GM21619 (cell line): Measurements from ENCODE around the gene USH2A.

Experiments used
- ATAC-seq: cut with Tn5 transposase; IDR thresholded peaks from one replicate; pipeline ENCODE4 v1.9.1; 2021; ENCODE audit not compliant: unreplicated experiment

USH2A gene

DNA sequence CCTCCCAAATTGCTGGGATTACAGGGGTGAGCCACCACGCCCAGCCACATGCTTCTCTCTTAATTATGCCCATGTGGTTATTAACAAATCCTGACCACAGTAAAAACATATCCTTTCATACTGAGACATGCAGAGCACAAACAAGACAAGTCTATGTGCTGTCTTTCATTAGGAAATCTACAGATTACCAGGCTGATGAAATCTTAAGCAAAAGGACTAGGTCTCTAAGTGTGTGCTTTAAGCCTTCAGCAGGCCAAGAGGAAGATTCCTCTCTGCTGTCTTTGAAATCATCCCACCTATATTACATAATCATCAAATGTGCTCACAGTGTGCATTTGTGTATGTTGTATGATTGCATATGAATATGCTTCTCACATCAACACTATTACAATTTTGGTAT lies 436.8 kb downstream of the USH2A start:
- no peak for ATAC-seq

DNA sequence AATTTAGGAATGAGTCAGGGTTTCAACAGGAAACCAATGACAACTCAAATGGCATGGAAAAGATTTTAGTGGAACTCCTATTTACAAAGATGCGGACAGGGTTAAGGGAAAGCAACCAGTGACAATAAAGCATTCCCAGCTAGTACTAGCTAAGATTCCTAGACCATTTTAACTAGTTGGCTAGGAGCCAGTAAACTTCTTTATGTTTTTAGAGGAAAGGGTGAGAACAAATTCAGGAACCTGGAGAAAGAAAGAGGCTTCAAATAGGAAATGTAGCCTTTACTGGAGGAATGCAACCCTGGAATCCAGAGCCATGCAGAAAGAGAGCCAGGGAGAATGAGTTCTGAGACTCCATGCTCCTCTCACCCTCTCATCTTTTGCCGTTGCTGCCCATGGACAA lies 439.6 kb downstream of the USH2A start:
- no peak for ATAC-seq

DNA sequence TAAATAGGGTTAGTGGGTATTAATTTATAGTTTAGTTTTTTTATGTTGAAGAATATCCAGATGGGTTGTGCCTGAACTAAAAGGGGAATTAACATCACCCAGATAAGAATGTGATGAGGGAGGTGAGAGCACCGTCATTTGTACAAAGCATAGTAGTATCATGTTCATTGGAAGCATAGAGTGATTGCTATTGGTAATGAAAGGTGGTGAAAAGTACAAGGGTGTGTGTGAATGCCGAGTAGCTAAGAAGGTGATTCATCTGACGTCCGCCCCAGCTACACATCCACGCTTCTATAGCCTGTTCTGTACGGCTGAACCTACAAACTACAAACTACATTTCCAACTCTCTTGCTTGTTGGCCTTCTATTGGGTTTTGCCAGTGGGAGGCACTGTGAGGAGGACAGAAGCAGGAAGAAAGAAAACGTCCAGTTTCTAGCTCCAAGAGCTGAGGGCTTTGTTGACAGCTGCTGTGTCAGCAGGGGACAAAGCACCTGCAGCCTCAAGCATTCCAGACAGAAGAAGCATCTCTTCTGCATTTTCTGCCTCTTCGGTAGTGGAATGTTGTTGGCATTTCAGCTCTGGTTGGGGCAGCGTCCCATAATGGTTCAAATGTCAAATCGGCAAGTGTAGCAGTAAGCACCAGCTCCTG lies 451.3 kb downstream of the USH2A start:
- no peak for ATAC-seq

DNA sequence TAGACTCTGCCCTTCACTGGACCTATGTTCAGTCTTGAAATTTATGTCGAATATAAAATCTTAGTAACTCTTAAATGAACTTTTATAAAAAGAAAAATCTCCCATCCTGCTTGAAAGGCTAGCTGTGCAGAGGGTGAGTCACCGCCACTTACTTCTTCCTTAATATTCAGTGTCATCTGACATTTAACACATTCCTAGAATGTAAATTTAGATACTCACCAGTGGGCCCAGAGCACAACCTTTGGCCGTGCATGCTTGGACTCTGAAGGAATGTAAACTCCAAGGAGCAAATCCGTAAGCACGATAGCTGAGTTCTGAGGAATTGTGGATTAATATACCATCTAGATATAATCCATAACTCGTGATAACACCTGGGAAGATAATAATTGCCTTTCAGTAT lies 452.8 kb downstream of the USH2A start:
- no peak for ATAC-seq

DNA sequence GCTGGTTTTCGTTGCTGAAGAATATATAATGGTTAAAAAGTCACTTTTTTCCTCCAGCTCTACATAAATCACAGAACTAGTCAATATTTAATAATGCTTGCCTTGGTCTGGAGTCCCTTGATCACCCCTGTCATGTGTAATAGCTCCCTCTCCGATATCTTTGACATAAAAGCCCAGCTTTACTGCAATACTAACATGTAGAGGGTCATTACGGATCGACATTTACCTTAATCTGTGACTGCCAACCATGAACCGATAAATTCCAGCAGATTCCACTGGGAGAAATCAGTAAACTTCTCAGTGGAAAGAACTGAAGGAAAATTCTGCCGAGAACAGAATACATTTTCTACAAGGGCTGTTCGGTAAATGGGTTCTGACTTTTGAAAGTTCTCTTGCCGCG lies 459.6 kb downstream of the USH2A start:
- ATAC-seq: no peak

DNA sequence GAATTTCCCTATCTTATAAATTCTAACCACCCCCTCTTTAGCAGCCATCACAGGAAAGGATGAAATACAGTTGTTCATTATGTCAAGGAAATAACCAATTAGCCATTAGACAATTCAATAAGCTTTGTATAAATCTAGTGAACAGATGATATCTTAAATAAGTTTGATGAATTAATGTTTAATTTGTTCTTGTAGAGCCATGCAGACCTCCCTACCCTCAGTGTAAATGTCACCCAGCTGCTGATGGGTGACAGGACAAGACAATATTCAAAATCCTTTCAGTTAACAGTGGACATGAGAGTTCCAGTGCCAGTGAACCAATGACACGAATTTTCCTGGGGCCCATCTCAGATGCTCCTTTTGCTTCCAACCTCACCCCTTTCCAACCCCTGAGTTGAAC lies 460.2 kb downstream of the USH2A start:
- ATAC-seq: no peak

DNA sequence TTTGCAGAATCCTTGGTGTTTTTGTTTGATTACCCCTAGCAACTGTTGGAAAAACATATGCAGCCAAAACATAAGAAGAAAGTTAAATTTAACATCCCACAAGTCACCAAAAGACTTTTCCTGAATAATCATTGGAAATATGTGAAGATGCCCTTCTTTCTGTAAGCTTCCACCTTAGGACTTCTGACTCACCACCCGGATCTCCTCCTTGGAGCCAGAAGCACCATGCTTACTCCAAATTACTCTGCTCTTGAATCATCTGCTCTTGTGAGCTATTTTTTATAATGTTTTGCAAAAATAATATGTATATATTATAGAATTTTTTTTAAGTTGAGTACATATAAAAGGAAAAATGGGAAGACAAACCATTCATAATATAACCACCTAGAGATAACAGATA lies 464.4 kb downstream of the USH2A start:
- no peak for ATAC-seq

DNA sequence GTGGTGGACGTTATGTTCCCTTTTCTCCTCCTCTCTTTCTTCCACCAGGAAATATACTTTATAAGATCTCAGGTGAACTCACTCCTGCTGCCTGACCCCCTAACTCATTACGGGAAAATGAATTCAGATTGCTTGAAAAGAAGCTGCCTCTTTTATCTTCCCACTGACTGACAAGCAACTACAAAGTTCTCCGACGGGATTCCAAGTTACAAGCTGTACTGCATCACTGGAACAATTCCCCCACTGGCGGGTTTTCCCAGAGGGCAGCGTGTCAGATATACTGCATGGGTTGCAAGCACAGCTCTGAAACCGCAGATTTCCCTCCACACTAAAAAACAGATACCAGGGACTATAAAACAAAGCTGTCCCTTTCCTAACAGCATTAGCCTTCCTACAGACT lies 465.6 kb downstream of the USH2A start:
- ATAC-seq: no peak

DNA sequence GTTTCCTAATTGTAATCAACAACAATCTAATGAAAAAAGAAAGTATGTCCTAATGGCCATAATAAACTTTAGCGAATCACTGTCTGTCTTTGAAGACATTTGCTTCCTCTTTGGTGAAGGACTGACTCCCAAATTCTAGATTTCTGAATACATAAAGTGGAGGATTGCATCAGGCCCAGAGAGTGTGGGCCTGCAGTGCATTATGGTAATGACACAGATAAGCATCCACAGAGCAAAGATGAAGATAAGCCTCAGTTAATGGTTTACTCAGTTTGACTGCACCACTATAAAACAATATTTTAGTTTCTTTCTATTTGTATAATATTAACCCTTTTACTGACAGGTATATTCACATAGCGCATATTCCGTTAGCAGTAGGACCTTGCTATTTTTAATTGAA lies 490.7 kb downstream of the USH2A start:
- no peak for ATAC-seq

DNA sequence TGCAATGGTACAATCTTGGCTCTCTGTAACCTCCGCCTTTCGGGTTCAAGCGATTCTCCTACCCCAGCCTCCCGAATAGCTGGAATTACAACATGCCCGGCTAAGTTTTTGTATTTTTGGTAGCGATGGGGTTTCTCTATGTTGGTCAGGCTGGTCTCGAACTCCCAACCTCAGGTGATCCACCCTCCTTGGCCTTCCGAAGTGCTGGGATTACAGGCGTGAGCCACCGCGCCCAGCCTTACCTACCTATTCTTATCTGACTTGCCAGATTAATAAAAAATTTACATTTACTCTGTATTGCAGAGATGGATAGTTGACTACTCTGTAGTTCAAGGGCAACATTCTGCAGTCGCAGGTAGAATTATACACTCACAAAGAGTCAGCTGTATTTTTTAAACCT lies 496.6 kb downstream of the USH2A start:
- ATAC-seq: no peak

DNA sequence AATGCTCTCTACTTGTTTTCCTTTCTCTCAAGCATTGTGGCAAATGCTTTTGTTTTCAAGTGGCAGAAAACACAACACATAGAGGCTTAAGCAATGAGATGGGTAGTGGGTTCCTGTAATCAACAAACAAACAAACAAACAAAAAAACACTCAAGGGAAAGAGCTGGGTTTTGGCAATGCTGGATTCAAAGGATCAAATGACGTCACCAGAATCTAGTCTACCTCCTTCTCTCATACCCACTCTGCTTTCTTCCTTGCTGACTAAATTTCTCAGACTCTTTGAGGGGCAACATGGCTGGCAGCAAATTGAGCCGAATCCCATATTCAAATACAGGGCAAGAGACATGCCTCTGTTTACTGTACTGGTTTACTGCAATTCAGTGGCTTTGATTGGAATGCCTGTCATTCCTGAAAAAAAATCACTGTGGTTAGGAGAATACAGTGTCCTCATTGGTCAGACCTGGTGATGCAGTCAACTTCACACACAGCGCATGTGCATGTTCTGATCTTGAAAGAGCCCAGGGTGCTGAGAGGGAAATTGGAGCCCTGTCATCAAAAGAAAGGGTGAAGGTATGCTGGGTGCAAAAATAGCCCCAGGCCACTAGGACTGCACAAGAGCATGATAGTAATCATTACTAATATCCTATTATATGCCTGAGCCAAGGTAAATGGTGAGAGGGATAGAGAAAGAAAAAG lies 500.0 kb downstream of the USH2A start:
- no peak for ATAC-seq

DNA sequence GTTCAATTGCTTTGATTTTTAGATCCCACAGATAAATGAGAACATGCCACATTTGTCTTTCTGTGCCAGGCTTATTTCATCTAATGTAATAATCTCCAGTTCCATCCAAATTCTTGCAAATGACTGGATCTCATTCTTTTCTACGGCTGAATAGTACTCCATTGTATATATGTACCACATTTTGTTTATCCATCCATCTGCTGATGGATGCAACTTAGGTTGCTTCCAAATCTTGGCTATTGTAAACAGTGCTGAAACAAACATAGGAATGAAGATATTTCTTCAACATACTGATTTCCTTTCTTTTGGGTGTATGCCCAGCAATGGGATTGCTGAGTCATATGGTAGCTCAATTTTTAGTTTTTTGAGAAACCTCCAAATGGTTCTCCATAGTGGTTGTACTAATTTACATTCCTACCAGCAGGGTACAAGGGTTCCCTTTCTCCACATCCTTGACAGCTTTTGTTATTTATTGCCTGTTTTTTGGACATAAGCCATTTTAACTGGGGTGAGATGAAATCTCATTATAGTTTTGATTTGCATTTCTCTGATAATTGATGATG lies 511.8 kb downstream of the USH2A start:
- ATAC-seq: no peak

DNA sequence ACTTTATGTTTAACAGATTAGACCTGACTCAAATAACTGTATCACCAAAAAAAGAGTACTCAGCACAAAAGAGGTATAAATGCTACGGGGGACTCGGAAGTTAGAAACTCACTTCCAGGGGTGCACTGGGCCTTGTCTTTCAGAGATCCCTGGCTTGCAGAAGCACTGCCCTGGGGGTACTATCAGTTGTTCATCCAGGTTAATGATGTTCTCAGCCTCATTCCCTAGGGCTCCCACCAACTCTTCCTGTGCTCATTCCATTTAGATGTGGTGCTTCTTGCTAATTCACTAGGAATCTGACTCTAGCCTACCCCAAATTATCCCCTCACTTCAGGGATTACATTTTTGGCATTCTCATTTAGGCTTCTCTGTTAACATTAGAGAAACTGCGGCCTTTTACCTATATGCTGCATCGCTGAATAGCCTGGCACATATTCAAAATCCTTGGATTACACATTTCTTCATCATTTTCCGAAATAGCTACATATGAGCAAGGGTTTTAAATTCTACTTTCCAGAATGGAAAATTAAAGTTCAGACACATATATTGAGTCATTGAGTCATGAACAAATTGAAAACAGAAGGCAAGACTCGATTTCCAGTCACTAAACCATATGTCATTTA lies 517.6 kb downstream of the USH2A start:
- no peak for ATAC-seq

DNA sequence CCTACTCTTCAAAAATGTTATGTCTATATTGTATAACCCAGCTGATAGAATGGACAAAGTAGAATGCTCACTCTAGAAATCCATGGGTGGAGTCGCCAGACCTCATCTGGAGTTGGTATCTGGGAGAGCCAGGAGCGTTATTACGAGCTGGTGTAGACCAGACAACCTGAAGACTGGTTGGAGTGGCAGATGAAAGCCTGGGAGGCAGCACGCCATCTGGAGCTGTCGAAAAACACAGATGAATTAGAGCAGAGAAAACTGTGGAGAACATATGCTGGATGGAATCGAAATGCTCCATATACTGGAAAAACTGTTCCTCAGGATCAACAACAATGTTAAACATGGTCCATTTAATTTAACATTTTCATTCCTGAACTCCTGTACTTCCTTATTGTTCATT lies 522.6 kb downstream of the USH2A start:
- ATAC-seq: no peak

DNA sequence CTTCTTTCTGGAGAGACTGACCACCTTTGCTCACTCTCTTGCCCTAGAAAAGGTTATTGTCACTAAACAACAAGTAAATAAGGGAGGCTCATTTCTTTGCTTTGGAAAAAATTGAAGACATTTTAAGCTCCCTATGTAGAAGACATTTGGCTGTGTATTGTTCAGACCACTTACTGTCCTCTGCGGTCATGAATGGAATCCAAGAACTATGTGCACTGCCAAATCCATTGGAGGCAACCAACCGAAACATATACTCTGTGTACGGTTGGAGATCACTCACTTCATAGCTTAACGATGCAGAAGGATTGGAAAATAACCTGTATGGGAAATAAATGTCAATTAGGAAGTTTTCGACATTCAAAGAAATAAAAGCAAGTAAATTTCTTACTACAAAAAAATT lies 523.3 kb downstream of the USH2A start:
- no peak for ATAC-seq

DNA sequence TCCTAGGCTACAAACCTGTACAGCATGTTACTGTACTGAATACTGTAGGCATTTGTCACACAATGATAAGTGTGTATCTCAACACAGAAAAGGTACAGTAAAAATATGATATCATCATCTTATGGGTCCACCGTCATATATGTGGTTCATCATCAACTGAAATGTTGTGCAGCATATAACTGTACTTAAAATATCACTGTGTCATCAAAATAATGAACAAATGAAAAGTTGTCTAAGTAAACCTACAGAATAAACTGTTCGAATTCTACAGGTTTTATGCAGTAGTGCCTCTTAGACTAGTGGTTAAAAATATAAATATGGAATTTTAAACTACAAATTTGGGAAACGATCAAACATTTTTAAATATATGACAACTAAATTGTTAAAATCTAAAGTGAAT lies 527.4 kb downstream of the USH2A start:
- no peak for ATAC-seq

DNA sequence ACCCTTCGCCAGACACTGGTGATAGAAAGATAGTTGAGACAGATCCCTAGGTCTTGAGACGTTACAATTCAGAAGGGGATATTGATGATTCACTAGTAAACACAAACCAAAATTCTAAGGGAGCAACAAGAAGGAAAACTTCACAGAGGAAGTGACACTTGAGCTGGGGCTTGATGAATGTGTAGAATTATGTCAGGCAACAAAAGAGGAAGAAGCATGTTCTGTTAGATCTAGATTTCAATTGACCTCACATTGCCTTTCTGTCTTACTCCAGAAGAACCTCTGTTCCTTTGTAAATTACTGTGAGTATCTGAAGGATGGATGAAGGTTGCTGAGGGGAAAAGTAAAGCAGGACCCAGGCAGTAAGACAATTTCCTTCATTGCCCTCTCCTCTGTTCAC lies 528.0 kb downstream of the USH2A start:
- ATAC-seq: no peak

DNA sequence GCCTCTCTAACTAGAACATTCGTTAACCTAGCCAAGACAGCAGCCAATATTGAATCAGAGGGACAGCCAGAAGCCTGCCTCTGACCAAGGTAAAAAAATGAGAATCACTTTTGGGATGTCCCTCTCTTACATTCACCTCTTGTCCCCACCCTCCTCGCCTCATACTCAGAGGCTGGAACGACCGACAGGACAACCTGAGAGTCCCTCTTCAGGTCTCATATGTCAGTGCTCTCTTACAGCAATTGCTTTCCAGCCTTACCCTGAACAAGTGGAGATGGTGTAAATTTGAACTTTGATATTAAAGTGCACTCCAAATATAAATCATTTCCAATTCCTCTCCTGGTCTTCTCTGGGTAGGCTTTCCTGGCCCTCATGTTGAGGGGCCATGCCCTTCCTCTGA lies 528.6 kb downstream of the USH2A start:
- no peak for ATAC-seq

DNA sequence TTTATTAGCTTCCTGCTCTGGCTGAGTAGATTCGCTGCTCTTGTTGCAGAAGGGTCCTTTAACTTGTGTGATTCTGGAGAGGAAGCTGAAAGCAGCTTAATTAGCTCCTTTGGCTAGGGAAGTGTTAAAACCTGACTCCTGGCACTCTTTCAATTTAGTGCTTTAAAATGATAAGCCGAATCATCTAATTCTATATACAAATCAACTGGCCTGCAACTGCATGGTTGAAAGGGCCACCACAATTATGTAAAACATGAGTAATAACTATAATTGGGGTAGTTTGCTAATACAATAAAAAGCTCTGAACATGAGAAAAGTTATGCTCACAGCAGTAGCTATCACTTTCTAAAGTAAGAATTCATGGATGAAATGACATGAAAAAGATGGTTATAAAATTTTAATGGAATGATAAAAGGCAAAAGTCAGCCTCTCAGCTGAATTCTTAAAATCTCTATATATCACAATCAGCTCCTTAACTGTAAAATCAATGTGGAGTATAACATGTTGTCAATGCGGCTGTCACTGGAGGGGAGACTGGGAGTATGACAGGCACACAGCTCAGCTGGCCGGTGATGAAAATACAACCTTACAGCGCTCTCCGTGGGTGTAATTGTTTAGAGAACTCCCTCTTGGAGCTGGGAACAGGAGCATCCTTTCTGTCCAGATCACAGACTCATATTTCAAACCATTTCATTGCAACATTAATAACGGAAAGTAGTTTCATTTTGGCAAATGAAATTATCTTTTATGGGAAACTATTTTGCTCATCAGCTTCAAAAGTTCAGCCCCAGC lies 531.8 kb downstream of the USH2A start:
- no peak for ATAC-seq

DNA sequence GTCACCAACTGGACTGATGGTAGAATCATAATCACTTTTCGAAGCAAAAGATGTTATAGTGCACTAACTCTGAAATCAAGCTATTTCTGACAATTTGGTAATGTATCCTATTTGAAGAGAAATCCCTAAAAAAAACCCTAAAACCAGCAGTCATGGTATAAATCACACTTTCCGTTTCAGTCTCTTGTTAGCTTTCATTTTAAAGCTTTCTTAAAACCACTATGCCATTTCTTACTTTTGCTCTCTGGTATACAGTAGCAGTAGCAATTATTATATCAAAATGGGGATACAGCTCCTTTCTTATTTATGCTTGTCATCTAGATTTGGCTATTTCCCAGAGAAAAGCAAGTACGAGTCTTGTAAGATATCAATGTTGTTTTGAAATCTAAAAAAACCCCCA lies 532.8 kb downstream of the USH2A start:
- ATAC-seq: peak; percentile 59

DNA sequence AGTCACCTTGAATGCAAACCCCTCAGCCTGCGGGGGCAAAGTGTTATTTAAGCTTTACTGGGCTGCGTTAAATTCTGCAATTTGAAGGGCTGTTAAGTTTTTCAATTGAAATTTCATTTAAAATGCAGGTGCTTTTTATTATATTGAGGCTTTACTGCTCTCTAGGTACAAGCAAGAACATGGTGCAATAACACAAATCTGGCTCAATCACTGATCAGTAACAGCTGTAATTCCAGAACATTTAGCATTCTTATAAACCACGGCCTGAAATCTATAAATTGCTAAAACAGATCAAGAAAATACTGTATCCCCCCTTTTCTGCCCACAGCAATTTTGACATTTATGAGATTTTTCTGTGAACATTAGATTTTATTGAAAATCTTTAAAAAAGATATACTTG lies 533.4 kb downstream of the USH2A start:
- ATAC-seq: no peak

DNA sequence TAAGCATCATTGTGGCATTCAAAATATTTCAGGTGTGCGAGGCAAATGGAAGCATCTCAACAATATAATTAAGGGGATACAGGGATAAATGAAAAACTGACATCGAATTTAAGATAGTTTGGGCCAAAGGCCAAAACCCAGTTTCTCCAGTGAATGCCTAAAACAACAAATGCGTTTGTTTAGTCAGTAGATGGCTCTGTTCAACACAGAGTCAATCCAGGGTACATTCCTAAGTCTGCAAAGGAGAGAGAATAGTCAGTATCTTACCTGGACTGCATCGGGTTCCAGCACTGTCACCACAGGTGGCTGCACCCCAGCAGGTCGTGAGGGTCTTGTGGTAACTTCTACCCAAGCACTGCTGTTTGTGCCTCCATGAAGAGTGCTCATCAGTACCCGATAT lies 535.1 kb downstream of the USH2A start:
- ATAC-seq: no peak
